ENCODE results near the gene EMCN.
"Not testable (repeated sequence)": the region's sequence is repeated elsewhere in the genome, so short reads cannot be mapped to it uniquely, and the experiment has no call there.

Gene EMCN

GRCh38 chr4:100492129-100492528, 25.7 kb downstream of the EMCN start:
- DNase-seq (ENCODE audit: low spot score), result no peak

GRCh38 chr4:100489305-100489704, 28.5 kb downstream of the EMCN start:
- DNase-seq (ENCODE audit: low spot score), result no peak

- DNase-seq (ENCODE audit: low spot score), result no peak
Measured at GRCh38 chr4:100486496-100486895, 31.3 kb downstream of the EMCN start.

- no peak for DNase-seq (ENCODE audit: low spot score)
Measured at GRCh38 chr4:100483796-100484195, 34.0 kb downstream of the EMCN start.

- DNase-seq (ENCODE audit: low spot score), result no peak
Measured at GRCh38 chr4:100479971-100480370, 37.9 kb downstream of the EMCN start.

- no peak for DNase-seq (ENCODE audit: low spot score)
Measured at GRCh38 chr4:100469555-100469954, 48.3 kb downstream of the EMCN start.

- no peak for DNase-seq (ENCODE audit: low spot score)
Measured at GRCh38 chr4:100466501-100466900, 51.3 kb downstream of the EMCN start.

- DNase-seq (ENCODE audit: low spot score), result no peak
Measured at GRCh38 chr4:100461807-100462605, 55.8 kb downstream of the EMCN start.

GRCh38 chr4:100450449-100450848, 67.4 kb downstream of the EMCN start:
- DNase-seq (ENCODE audit: low spot score), result no peak

- DNase-seq (ENCODE audit: low spot score), result no peak
Measured at GRCh38 chr4:100431416-100431815, 86.4 kb downstream of the EMCN start.

- no peak for DNase-seq (ENCODE audit: low spot score)
Measured at GRCh38 chr4:100430451-100430850, 87.4 kb downstream of the EMCN start.

- no peak for DNase-seq (ENCODE audit: low spot score)
Measured at GRCh38 chr4:100429616-100430015, 88.2 kb downstream of the EMCN start.

- DNase-seq (ENCODE audit: low spot score), result no peak
Measured at GRCh38 chr4:100428051-100428450, 89.8 kb downstream of the EMCN start.

- no peak for DNase-seq (ENCODE audit: low spot score)
Measured at GRCh38 chr4:100424376-100424775, 93.4 kb downstream of the EMCN start.

GRCh38 chr4:100422894-100423293, 94.9 kb downstream of the EMCN start:
- DNase-seq (ENCODE audit: low spot score), result no peak

GRCh38 chr4:100421361-100421978, 96.4 kb downstream of the EMCN start:
- peak; percentile 37 for DNase-seq (ENCODE audit: low spot score)

- DNase-seq (ENCODE audit: low spot score), result no peak
Measured at GRCh38 chr4:100420571-100420970, 97.3 kb downstream of the EMCN start.

- DNase-seq (ENCODE audit: low spot score), result no peak
Measured at GRCh38 chr4:100417565-100417964, 100.3 kb downstream of the EMCN start.

- no peak for DNase-seq (ENCODE audit: low spot score)
Measured at GRCh38 chr4:100414016-100414790, 103.6 kb downstream of the EMCN start.

- peak; percentile 12 for DNase-seq (ENCODE audit: low spot score)
Measured at GRCh38 chr4:100391863-100392262, 126.0 kb downstream of the EMCN start.

GRCh38 chr4:100391086-100391485, 126.7 kb downstream of the EMCN start:
- no peak for DNase-seq (ENCODE audit: low spot score)

- no peak for DNase-seq (ENCODE audit: low spot score)
Measured at GRCh38 chr4:100386270-100386669, 131.6 kb downstream of the EMCN start.

- not testable (repeated sequence) for DNase-seq (ENCODE audit: low spot score)
Measured at GRCh38 chr4:100380401-100380800, 137.4 kb downstream of the EMCN start.

Data from AG20443 (cell line).